CD4-positive, CD25-positive, alpha-beta regulatory T cell (primary cell): ENCODE measurements around the gene METTL2B. TPM values are rescaled to one million over a fixed set of nuclear protein-coding genes. Genes with fewer than 3 reads are reported as not detected.
"Not testable (repeated sequence)": the region's sequence is repeated elsewhere in the genome, so short reads cannot be mapped to it uniquely, and the experiment has no call there.

Experiments
- ATAC-seq, 2 donors: fragments of 150-1000 bp; cut with Tn5 transposase; one replicate each; pipeline ENCODE4 v1.10.0; 2021; ENCODE audit warnings: low read depth in 2 of 2, moderate number of reproducible peaks in 2 of 2, moderate library complexity in 1 of 2
- DNase-seq, 3 donors: peaks; one replicate each; pipeline versions ENCODE4 v3.0.0 to v3.0.0-alpha.2; 2012 to 2022; ENCODE audit warnings: mixed read lengths in 1 of 3
- H3K27ac ChIP-seq: one replicate; pipeline ENCODE4 v1.7.0; 2013; ENCODE audit warnings: mild to moderate bottlenecking, low read length; ENCODE audit not compliant: insufficient read depth, poor library complexity, severe bottlenecking
- H3K27me3 ChIP-seq: one replicate; pipeline ENCODE4 v1.7.0; 2013; ENCODE audit warnings: low read length; ENCODE audit not compliant: control insufficient read depth, insufficient read depth
- H3K36me3 ChIP-seq: one replicate; pipeline ENCODE4 v1.7.0; 2013; ENCODE audit warnings: mild to moderate bottlenecking, low read length, moderate library complexity; ENCODE audit not compliant: control insufficient read depth, insufficient read depth
- H3K4me1 ChIP-seq: 2 replicates; pipeline ENCODE4 v1.7.0; 2013; ENCODE audit warnings: mild to moderate bottlenecking, low read length; ENCODE audit not compliant: insufficient read depth, control insufficient read depth, poor library complexity, severe bottlenecking
- H3K4me3 ChIP-seq: one replicate; pipeline ENCODE4 v1.7.0; 2013; ENCODE audit warnings: low read depth, mild to moderate bottlenecking, low read length, moderate library complexity
- H3K9me3 ChIP-seq, 2 experiments: 1 replicate in 1 of 2; 2 replicates in 1 of 2; pipeline ENCODE4 v1.7.0; 2013; ENCODE audit warnings: low read length in 2 of 2, mild to moderate bottlenecking in 1 of 2, moderate library complexity in 1 of 2; ENCODE audit not compliant: control insufficient read depth in 2 of 2
- H3K27ac Mint-ChIP-seq, 3 donors: one replicate each; pipeline ENCODE4 v1.8.0; 2020 to 2022; ENCODE audit warnings: mild to moderate bottlenecking in 3 of 3, mixed read lengths in 3 of 3, moderate library complexity in 2 of 3
- H3K27me3 Mint-ChIP-seq: one replicate; pipeline ENCODE4 v1.8.0; 2022; ENCODE audit warnings: mild to moderate bottlenecking, mixed read lengths
- H3K36me3 Mint-ChIP-seq: one replicate; pipeline ENCODE4 v1.8.0; 2020; ENCODE audit warnings: mixed read lengths
- H3K4me1 Mint-ChIP-seq, 4 donors: one replicate each; pipeline ENCODE4 v1.8.0; 2020 to 2022; ENCODE audit warnings: mixed read lengths in 4 of 4, mild to moderate bottlenecking in 1 of 4
- H3K4me3 Mint-ChIP-seq, 4 donors: one replicate each; pipeline ENCODE4 v1.8.0; 2020 to 2022; ENCODE audit warnings: mild to moderate bottlenecking in 4 of 4, mixed read lengths in 4 of 4, moderate library complexity in 3 of 4
- H3K9me3 Mint-ChIP-seq, 7 donors: one replicate each; pipeline ENCODE4 v1.8.0; 2020 to 2022; ENCODE audit warnings: mixed read lengths in 7 of 7, mild to moderate bottlenecking in 3 of 7, moderate library complexity in 2 of 7
- polyA plus RNA-seq, 4 donors: library from polyadenylated mRNA; unstranded; fragments of 300-500 nt; fragmentation: Illumina TruSeq; gene quantifications; one replicate each; pipeline ENCODE4 v1.2.3, GENCODE V29; 2021
- total RNA-seq: library from RNA; stranded (reverse); gene quantifications from one replicate; pipeline ENCODE4 v1.2.3, GENCODE V29; 2022

Gene METTL2B
- total and polyA plus RNA-seq, 5 donors from 2014 or later: 9.2 to 19.6 (median 16.9) TPM

GRCh38 chr7:128550920-128551319 lies 74.4 kb downstream of the METTL2B start:
- no peaks in the 10 kb centered on the region for H3K4me1 ChIP-seq
- Mint-ChIP-seq H3K36me3 (peaks cover 15% of the 10 kb centered on the region), H3K27ac (peak overlapping the region in 1 of 3 donors; percentile 25), H3K9me3 (no peaks in the 10 kb centered on the region), H3K4me3 (peak overlapping the region in 1 of 4 donors; percentile 28), H3K4me1 (peaks cover 11 to 31% (median 26%) of the 10 kb centered on the region in 4 donors), H3K27me3 (no peaks in the 10 kb centered on the region)
- no peaks in the 10 kb centered on the region for H3K9me3 ChIP-seq
- peaks cover 12% of the 10 kb centered on the region for H3K36me3 ChIP-seq
- H3K4me3 ChIP-seq: no peak overlapping the region
- ATAC-seq (no peak), DNase-seq (peak in 1 of 3 donors; percentile 23)
- H3K27me3 ChIP-seq: no peaks in the 10 kb centered on the region
- no peak overlapping the region for H3K27ac ChIP-seq

- H3K9me3 ChIP-seq, H3K36me3 Mint-ChIP-seq, H3K27me3 ChIP-seq, H3K4me1 ChIP-seq, DNase-seq, ATAC-seq, H3K27ac ChIP-seq, H3K4me3 ChIP-seq, H3K9me3 Mint-ChIP-seq, H3K27ac Mint-ChIP-seq, H3K4me3 Mint-ChIP-seq, H3K36me3 ChIP-seq, H3K27me3 Mint-ChIP-seq: not testable (repeated sequence)
- peaks cover 11 to 30% (median 22%) of the 10 kb centered on the region in 4 donors for H3K4me1 Mint-ChIP-seq
Observed at GRCh38 chr7:128554394-128554793, 77.8 kb downstream of the METTL2B start.

Other genes with a start within 250 kb of the METTL2B start
- gene LEP, start 235.5 kb upstream of the METTL2B start, total RNA-seq: not detected
- gene LEP, start 235.5 kb upstream of the METTL2B start, polyA plus RNA-seq: not detected
- 28.3 TPM for gene RBM28, start 132.8 kb upstream of the METTL2B start, total RNA-seq
- gene RBM28, start 132.8 kb upstream of the METTL2B start, polyA plus RNA-seq: 1 to 10 TPM; 2.0 to 8.1 (median 6.6) TPM
- gene PRRT4, start 115.1 kb upstream of the METTL2B start, total RNA-seq: 0.42 TPM
- under 1 TPM in 1 of 4 donors, not detected in 3; 0.06 TPM for gene PRRT4, start 115.1 kb upstream of the METTL2B start, polyA plus RNA-seq
- gene IMPDH1, start 66.8 kb upstream of the METTL2B start, total RNA-seq: 48.2 TPM
- gene IMPDH1, start 66.8 kb upstream of the METTL2B start, polyA plus RNA-seq: 10 to 100 TPM; 27.2 to 43.5 (median 32.4) TPM
- 4.1 TPM for gene HILPDA, start 20.9 kb upstream of the METTL2B start, total RNA-seq
- gene HILPDA, start 20.9 kb upstream of the METTL2B start, polyA plus RNA-seq: 1 to 10 TPM; 1.6 to 8.8 (median 5.5) TPM
- gene GARIN1A, start 195.5 kb downstream of the METTL2B start, total RNA-seq: 1.9 TPM
- under 1 TPM in 1 of 4 donors, not detected in 3; 0.14 TPM for gene GARIN1A, start 195.5 kb downstream of the METTL2B start, polyA plus RNA-seq